ENCODE measurements around the gene AATF.

The AATF gene

GRCh38 chr17:36943250-36944191, 5.2 kb upstream of the AATF start:
- Mint-ChIP-seq H3K27ac (no peak overlapping the region), H3K36me3 (peaks cover 8% of the 10 kb centered on the region), H3K4me3 (peak overlapping the region; percentile 0), H3K4me1 (peaks cover 46% of the 10 kb centered on the region), H3K9me3 (no peaks in the 10 kb centered on the region)
- ATAC-seq (no peak), DNase-seq (ENCODE audit: low spot score in 2 of 2) (peak in 1 of 2 donors; percentile 52)

DNA sequence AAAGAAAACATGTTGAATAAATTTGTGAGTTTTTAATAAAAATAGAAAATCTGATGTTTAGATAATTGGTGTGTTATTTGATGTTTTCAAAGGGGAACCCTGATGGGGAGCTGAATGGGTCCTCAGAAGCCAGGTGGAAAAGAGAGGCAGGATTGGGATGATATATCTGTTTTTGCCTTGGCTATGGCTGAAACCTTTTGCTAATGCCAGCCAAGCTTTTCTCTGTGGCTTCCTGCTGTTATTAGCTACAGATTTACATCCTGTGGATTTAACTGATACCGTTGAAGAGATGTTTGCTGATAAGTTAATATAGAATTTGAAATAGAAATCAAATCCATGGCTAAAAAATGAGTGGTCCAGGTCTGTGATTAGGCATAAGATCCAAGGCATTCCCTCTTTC, 4.2 kb upstream of the AATF start:
- DNase-seq (ENCODE audit: low spot score in 2 of 2) (no peak), ATAC-seq (no peak)
- Mint-ChIP-seq H3K9me3 (no peaks in the 10 kb centered on the region), H3K4me1 (peaks cover 45% of the 10 kb centered on the region), H3K36me3 (peaks cover 18% of the 10 kb centered on the region), H3K4me3 (no peak overlapping the region), H3K27ac (no peak overlapping the region)

GRCh38 chr17:36945140-36945539, 3.6 kb upstream of the AATF start:
- no peak overlapping the region for H3K4me3 Mint-ChIP-seq
- no peak for DNase-seq (ENCODE audit: low spot score in 2 of 2)
- ATAC-seq, result no peak
- peaks cover 18% of the 10 kb centered on the region for H3K36me3 Mint-ChIP-seq
- peaks cover 45% of the 10 kb centered on the region for H3K4me1 Mint-ChIP-seq
- no peaks in the 10 kb centered on the region for H3K9me3 Mint-ChIP-seq
- no peak overlapping the region for H3K27ac Mint-ChIP-seq

DNA sequence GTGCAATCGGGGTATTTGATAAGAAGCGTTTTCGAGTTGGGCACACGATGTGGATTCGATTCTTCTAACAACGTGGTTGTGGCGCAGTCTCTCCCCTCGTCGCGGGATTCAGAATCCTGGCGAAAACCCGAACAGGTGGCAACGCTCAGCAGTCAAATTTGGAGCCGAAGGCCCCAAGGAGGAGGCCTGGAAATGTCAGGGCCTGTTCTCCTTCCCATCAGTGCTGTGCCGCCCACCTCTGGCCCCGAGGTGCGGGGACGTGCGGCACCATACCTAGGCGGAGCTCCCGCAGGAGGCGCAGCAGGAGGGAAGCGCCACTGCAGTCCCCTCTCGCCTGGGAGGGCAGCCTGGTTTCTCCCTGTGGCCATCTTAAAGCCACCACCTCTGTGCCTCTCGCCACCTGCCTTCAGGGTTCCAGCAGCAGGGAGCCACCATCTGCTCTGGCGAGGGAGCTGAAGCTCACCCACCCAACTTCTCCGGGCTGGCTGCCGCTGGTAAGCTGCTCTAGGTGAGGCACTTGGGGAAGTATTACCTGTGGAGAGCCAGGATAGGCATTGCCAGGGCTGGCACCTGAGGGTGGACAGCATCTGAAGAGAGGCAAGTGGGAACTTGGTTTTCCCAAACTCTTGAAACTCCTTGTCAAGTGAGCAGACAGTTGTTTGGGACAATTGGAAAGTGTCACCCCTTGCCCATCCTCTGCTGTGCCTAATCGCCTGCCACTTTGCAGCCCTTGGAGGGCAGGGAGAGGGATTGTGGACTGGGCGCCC, 2.6 kb upstream of the AATF start:
- no peak overlapping the region for H3K27ac Mint-ChIP-seq
- no peak overlapping the region for H3K4me3 Mint-ChIP-seq
- peaks cover 36% of the 10 kb centered on the region for H3K4me1 Mint-ChIP-seq
- H3K9me3 Mint-ChIP-seq, result no peaks in the 10 kb centered on the region
- ATAC-seq (no peak), DNase-seq (ENCODE audit: low spot score in 2 of 2) (no peak)
- H3K36me3 Mint-ChIP-seq, result peaks cover 28% of the 10 kb centered on the region

- peaks cover 30% of the 10 kb centered on the region for H3K4me1 Mint-ChIP-seq
- peaks cover 34% of the 10 kb centered on the region for H3K36me3 Mint-ChIP-seq
- no peaks in the 10 kb centered on the region for H3K9me3 Mint-ChIP-seq
- H3K27ac Mint-ChIP-seq, result no peak overlapping the region
- no peak overlapping the region for H3K4me3 Mint-ChIP-seq
- ATAC-seq (no peak), DNase-seq (ENCODE audit: low spot score in 2 of 2) (no peak)
Measured at GRCh38 chr17:36946726-36947091, 2.0 kb upstream of the AATF start.

GRCh38 chr17:36947922-36948716, 635 bp upstream of the AATF start:
- H3K27ac Mint-ChIP-seq, result peak overlapping the region; percentile 99
- H3K4me1 Mint-ChIP-seq, result peaks cover 43% of the 10 kb centered on the region
- H3K9me3 Mint-ChIP-seq, result no peaks in the 10 kb centered on the region
- H3K4me3 Mint-ChIP-seq, result peak overlapping the region; percentile 92
- ATAC-seq (peak; percentile 58), DNase-seq (ENCODE audit: low spot score in 2 of 2) (no peak)
- peaks cover 48% of the 10 kb centered on the region for H3K36me3 Mint-ChIP-seq

- H3K36me3 Mint-ChIP-seq, result peaks cover 62% of the 10 kb centered on the region
- H3K4me1 Mint-ChIP-seq, result peaks cover 53% of the 10 kb centered on the region
- peak overlapping the region; percentile 92 for H3K4me3 Mint-ChIP-seq
- H3K9me3 Mint-ChIP-seq, result no peaks in the 10 kb centered on the region
- ATAC-seq (no peak), DNase-seq (ENCODE audit: low spot score in 2 of 2) (no peak)
- H3K27ac Mint-ChIP-seq, result peak overlapping the region; percentile 99
Measured at GRCh38 chr17:36949461-36949927, 740 bp downstream of the AATF start.

- DNase-seq (ENCODE audit: low spot score in 2 of 2) (peak in 1 of 2 donors; percentile 46), ATAC-seq (no peak)
- peaks cover 67% of the 10 kb centered on the region for H3K36me3 Mint-ChIP-seq
- peak overlapping the region; percentile 92 for H3K4me3 Mint-ChIP-seq
- H3K9me3 Mint-ChIP-seq, result no peaks in the 10 kb centered on the region
- H3K27ac Mint-ChIP-seq, result peak overlapping the region; percentile 99
- H3K4me1 Mint-ChIP-seq, result peaks cover 55% of the 10 kb centered on the region
Measured at GRCh38 chr17:36950027-36950426, 1.3 kb downstream of the AATF start.

GRCh38 chr17:36951084-36951789, 2.5 kb downstream of the AATF start:
- peak overlapping the region; percentile 92 for H3K4me3 Mint-ChIP-seq
- H3K36me3 Mint-ChIP-seq, result peaks cover 79% of the 10 kb centered on the region
- no peak overlapping the region for H3K27ac Mint-ChIP-seq
- H3K9me3 Mint-ChIP-seq, result no peaks in the 10 kb centered on the region
- no peak for ATAC-seq
- peaks cover 55% of the 10 kb centered on the region for H3K4me1 Mint-ChIP-seq
- DNase-seq (ENCODE audit: low spot score in 2 of 2), result no peak

DNA sequence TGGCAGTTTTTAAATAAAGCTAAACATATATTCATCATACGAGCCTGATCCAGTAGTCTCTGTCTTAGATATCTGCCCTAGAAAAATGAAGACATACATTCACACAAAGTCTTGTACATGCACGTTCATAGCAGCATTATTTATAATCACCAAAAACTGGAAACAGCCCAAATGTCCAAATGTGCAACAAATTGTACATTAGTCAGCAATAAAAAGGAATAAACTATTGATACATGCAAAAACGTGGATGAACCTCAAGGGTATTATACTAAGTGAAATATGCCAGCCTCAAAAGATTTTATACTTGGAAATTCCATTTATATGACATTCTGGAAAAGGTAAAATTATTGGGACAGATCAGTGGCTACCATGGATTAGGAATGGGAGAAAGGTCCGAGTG, 22.8 kb downstream of the AATF start:
- H3K9me3 Mint-ChIP-seq, result no peaks in the 10 kb centered on the region
- H3K4me3 Mint-ChIP-seq, result no peak overlapping the region
- peaks cover 63% of the 10 kb centered on the region for H3K4me1 Mint-ChIP-seq
- ATAC-seq, result no peak
- no peak for DNase-seq (ENCODE audit: low spot score in 2 of 2)
- H3K36me3 Mint-ChIP-seq, result peaks cover 58% of the 10 kb centered on the region
- no peak overlapping the region for H3K27ac Mint-ChIP-seq

GRCh38 chr17:36972186-36972700, 23.5 kb downstream of the AATF start:
- Mint-ChIP-seq H3K4me1 (peaks cover 56% of the 10 kb centered on the region), H3K27ac (no peak overlapping the region), H3K9me3 (no peaks in the 10 kb centered on the region), H3K36me3 (peaks cover 51% of the 10 kb centered on the region), H3K4me3 (no peak overlapping the region)
- no peak for DNase-seq (ENCODE audit: low spot score in 2 of 2)
- ATAC-seq, result no peak

- DNase-seq (ENCODE audit: low spot score in 2 of 2) (no peak), ATAC-seq (no peak)
- Mint-ChIP-seq H3K9me3 (no peaks in the 10 kb centered on the region), H3K4me3 (no peak overlapping the region), H3K36me3 (peaks cover 45% of the 10 kb centered on the region), H3K4me1 (peaks cover 50% of the 10 kb centered on the region), H3K27ac (no peak overlapping the region)
Measured at GRCh38 chr17:36972905-36973304, 24.2 kb downstream of the AATF start.

DNA sequence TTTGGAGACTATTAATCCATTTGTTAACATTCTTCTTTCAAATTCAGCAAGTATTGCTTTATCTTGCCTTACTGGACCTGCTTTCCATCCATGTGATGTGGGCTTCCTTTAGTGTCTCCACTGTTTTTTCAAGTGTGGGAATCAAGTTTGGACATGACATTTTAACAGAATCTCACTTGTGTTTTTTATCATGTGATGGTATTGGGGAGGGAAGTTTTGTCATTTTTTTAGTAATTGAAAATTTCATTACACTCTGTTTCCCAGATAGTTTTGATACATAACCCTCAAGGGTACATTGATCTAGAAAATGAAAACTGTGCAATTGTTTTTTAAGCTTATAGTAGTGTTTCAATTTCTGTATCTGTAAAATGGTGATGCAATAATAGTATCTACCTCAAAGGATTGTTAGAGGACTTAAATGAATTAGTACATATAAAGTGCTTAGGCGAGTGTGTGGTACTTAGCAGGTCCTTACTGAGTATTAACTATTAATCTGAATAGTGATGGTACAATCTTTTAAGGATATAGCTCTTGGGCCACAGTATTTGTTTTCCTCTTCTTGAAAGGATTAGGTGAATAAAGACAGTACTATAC, 27.3 kb downstream of the AATF start:
- H3K9me3 Mint-ChIP-seq, result no peaks in the 10 kb centered on the region
- H3K4me3 Mint-ChIP-seq, result no peak overlapping the region
- H3K27ac Mint-ChIP-seq, result no peak overlapping the region
- peaks cover 21% of the 10 kb centered on the region for H3K36me3 Mint-ChIP-seq
- H3K4me1 Mint-ChIP-seq, result peaks cover 46% of the 10 kb centered on the region
- ATAC-seq, result no peak
- DNase-seq (ENCODE audit: low spot score in 2 of 2), result no peak

GRCh38 chr17:36977066-36977465, 28.3 kb downstream of the AATF start:
- H3K36me3 Mint-ChIP-seq, result peaks cover 30% of the 10 kb centered on the region
- ATAC-seq (no peak), DNase-seq (ENCODE audit: low spot score in 2 of 2) (no peak)
- H3K27ac Mint-ChIP-seq, result no peak overlapping the region
- H3K4me3 Mint-ChIP-seq, result no peak overlapping the region
- H3K4me1 Mint-ChIP-seq, result peaks cover 46% of the 10 kb centered on the region
- no peaks in the 10 kb centered on the region for H3K9me3 Mint-ChIP-seq

Measured in stimulated activated effector memory CD8-positive, alpha-beta T cell treated with anti-CD3 and anti-CD28 coated beads, Interleukin-12 subunit alpha, Interleukin-12 subunit beta, amount 100 ng/mL, for 72 hours (primary cell).